Caco-2 (cell line): ENCODE data around the gene CDK14. TPM values are rescaled to one million over a fixed set of nuclear protein-coding genes. Genes with fewer than 3 reads are reported as not detected.

ENCODE experiments used
- BruUV-seq: library from RNA; stranded (reverse); fragments of 400-500 nt; replicated peaks from 2 replicates; lab custom pipeline; 2021; lab: Mats Ljungman, UMichigan
- CTCF ChIA-PET: fragments of 300-600 bp; sonication (Branson Sonifier 250); formaldehyde crosslinking; loops from one replicate; lab custom pipeline; 2022; ENCODE audit warnings: antibody characterized with exemption; lab: Charles Lee
- POLR2A ChIA-PET: fragments of 300-600 bp; sonication (Branson Sonifier 250); formaldehyde crosslinking; loops from one replicate; lab custom pipeline; 2022; ENCODE audit warnings: antibody characterized with exemption; lab: Charles Lee
- DNase-seq, 2 experiments: peaks; one replicate each; pipeline versions ENCODE4 v3.0.0 to v3.0.0-alpha.2; 2020 to 2022
- H3K27me3 ChIP-seq: replicated peaks from 2 replicates; pipeline ENCODE4 v1.6.0; 2011; ENCODE audit warnings: low read length; ENCODE audit not compliant: control insufficient read depth, insufficient read depth
- H3K36me3 ChIP-seq: 2 replicates; pipeline ENCODE4 v1.5.1; 2011; ENCODE audit warnings: low read length; ENCODE audit not compliant: control insufficient read depth, insufficient read depth
- H3K4me1 ChIP-seq: fragments of 250-450 bp; sonication (Bioruptor Pico); 2 replicates; pipeline ENCODE4 v1.5.1; 2020; ENCODE audit warnings: mild to moderate bottlenecking
- H3K4me3 ChIP-seq: 2 replicates; pipeline ENCODE4 v1.5.1; 2011; ENCODE audit warnings: low read depth, mild to moderate bottlenecking, control low read depth, low read length
- H3K9me3 ChIP-seq: fragments of 250-450 bp; sonication (Bioruptor Pico); 2 replicates; pipeline ENCODE4 v1.5.1; 2020; ENCODE audit warnings: mild to moderate bottlenecking, moderate library complexity
- H3K27ac Mint-ChIP-seq: one replicate; pipeline ENCODE4 v1.8.0; 2022; ENCODE audit warnings: mixed read lengths; ENCODE audit not compliant: unreplicated experiment
- H3K27me3 Mint-ChIP-seq: one replicate; pipeline ENCODE4 v1.8.0; 2022; ENCODE audit warnings: mixed read lengths; ENCODE audit not compliant: insufficient read depth, unreplicated experiment
- H3K36me3 Mint-ChIP-seq: one replicate; pipeline ENCODE4 v1.8.0; 2022; ENCODE audit warnings: mild to moderate bottlenecking, mixed read lengths; ENCODE audit not compliant: insufficient read depth, unreplicated experiment
- H3K4me1 Mint-ChIP-seq: one replicate; pipeline ENCODE4 v1.8.0; 2022; ENCODE audit warnings: low read depth, mixed read lengths; ENCODE audit not compliant: unreplicated experiment
- H3K4me3 Mint-ChIP-seq: one replicate; pipeline ENCODE4 v1.8.0; 2022; ENCODE audit warnings: mild to moderate bottlenecking, moderate library complexity, mixed read lengths; ENCODE audit not compliant: unreplicated experiment
- H3K9me3 Mint-ChIP-seq: one replicate; pipeline ENCODE4 v1.8.0; 2022; ENCODE audit warnings: mixed read lengths; ENCODE audit not compliant: unreplicated experiment
- CTCF ChIP-seq, 2 experiments: fragments of 200-600 bp in 1 of 2; IDR thresholded peaks; 1 replicate in 1 of 2; 2 replicates in 1 of 2; pipeline versions ENCODE4 v1.5.1 to v1.8.0; 2011 to 2022; ENCODE audit warnings: antibody characterized with exemption in 1 of 2, control low read depth in 1 of 2, inconsistent platforms in 1 of 2, low read depth in 1 of 2, low read length in 1 of 2, mild to moderate bottlenecking in 1 of 2, moderate library complexity in 1 of 2; ENCODE audit not compliant: insufficient read depth in 1 of 2, severe bottlenecking in 1 of 2, unreplicated experiment in 1 of 2
- intact Hi-C: fragments of 100-400 bp; cut with micrococcal nuclease; formaldehyde crosslinking; loops from one replicate; pipeline ENCODE4 v1.10.0; 2022; ENCODE audit not compliant: unreplicated experiment
- total RNA-seq: library from RNA; stranded (reverse); gene quantifications from 2 replicates; pipeline ENCODE4 v1.2.3, GENCODE V29; 2022

CDK14 gene
- total RNA-seq, 1 experiment from 2014 or later = 18.2 TPM

GRCh38 chr7:90586091-90586490 is 10.0 kb upstream of the CDK14 start:
- H3K4me1 ChIP-seq = no peaks in the 10 kb centered on the region
- TF ChIP-seq CTCF (IDR thresholded peaks at IDR 0.05; ENCODE audit: insufficient read depth in 1 of 2, low read depth in 1 of 2, low read length in 1 of 2, severe bottlenecking in 1 of 2, unreplicated experiment in 1 of 2) = no peak
- intact Hi-C loops = no loop called here
- Mint-ChIP-seq H3K4me1 (no peaks in the 10 kb centered on the region), H3K4me3 (no peak overlapping the region), H3K27ac (no peak overlapping the region), H3K9me3 (no peaks in the 10 kb centered on the region), H3K36me3 (no peaks in the 10 kb centered on the region), H3K27me3 (peaks cover 3% of the 10 kb centered on the region)
- H3K36me3 ChIP-seq = no peaks in the 10 kb centered on the region
- POLR2A ChIA-PET = no interaction called here
- H3K4me3 ChIP-seq = no peak overlapping the region
- CTCF ChIA-PET = no interaction called here
- no peaks in the 10 kb centered on the region for H3K27me3 ChIP-seq
- no peak for DNase-seq
- no TSS peak for BruUV-seq
- H3K9me3 ChIP-seq = no peaks in the 10 kb centered on the region

GRCh38 chr7:90587766-90588165 is 8.4 kb upstream of the CDK14 start:
- Mint-ChIP-seq H3K4me1 (no peaks in the 10 kb centered on the region), H3K4me3 (no peak overlapping the region), H3K27ac (no peak overlapping the region), H3K9me3 (no peaks in the 10 kb centered on the region), H3K36me3 (no peaks in the 10 kb centered on the region), H3K27me3 (peaks cover 3% of the 10 kb centered on the region)
- TF ChIP-seq CTCF (IDR thresholded peaks at IDR 0.05; ENCODE audit: insufficient read depth in 1 of 2, low read depth in 1 of 2, low read length in 1 of 2, severe bottlenecking in 1 of 2, unreplicated experiment in 1 of 2) = no peak
- Histone ChIP-seq H3K36me3 (no peaks in the 10 kb centered on the region), H3K4me3 (no peak overlapping the region), H3K4me1 (no peaks in the 10 kb centered on the region), H3K27me3 (no peaks in the 10 kb centered on the region), H3K9me3 (no peaks in the 10 kb centered on the region)
- ChIA-PET POLR2A (no interaction called here), CTCF (interaction anchor here (0.7 to 1.0 kb wide), 2 partner anchors 9 to 229 kb away, joined by 3 read pairs; partner anchors contain the start of gene CDK14)
- DNase-seq = no peak
- intact Hi-C loops = no loop called here
- no TSS peak for BruUV-seq

- Mint-ChIP-seq H3K27me3 (no peaks in the 10 kb centered on the region), H3K4me3 (no peak overlapping the region), H3K36me3 (no peaks in the 10 kb centered on the region), H3K27ac (no peak overlapping the region), H3K9me3 (no peaks in the 10 kb centered on the region), H3K4me1 (no peaks in the 10 kb centered on the region)
- no TSS peak for BruUV-seq
- Histone ChIP-seq H3K36me3 (no peaks in the 10 kb centered on the region), H3K9me3 (no peaks in the 10 kb centered on the region), H3K4me1 (no peaks in the 10 kb centered on the region), H3K27me3 (no peaks in the 10 kb centered on the region), H3K4me3 (no peak overlapping the region)
- no peak for TF ChIP-seq CTCF (IDR thresholded peaks at IDR 0.05; ENCODE audit: insufficient read depth in 1 of 2, low read depth in 1 of 2, low read length in 1 of 2, severe bottlenecking in 1 of 2, unreplicated experiment in 1 of 2)
- intact Hi-C loops = loop anchor here (10.0 kb wide), 1 partner anchor 137 kb away; no protein-coding TSS in a partner anchor
- no peak for DNase-seq
- ChIA-PET POLR2A (no interaction called here), CTCF (no interaction called here)
Observed at GRCh38 chr7:90592033-90592432, 4.1 kb upstream of the CDK14 start.
